ENCODE results near the gene TNMD. TPM values are rescaled to one million over a fixed set of nuclear protein-coding genes. Genes with fewer than 3 reads are reported as not detected.

The TNMD gene
- total and polyA plus RNA-seq, 2 donors (not counting 3 experiments of a cell fraction or from before 2014, with no cell fraction given) = not detected

GRCh38 chrX:100643212-100643611, 58.5 kb downstream of the TNMD start:
- dilution Hi-C loops (cut with MboI; ENCODE audit: extremely low pct_ligation_motif_present, low sequenced_read_pairs) (no loop called here), intact Hi-C loops (cut with micrococcal nuclease) (loop anchor here (5.0 kb wide), 1 partner anchor 749 kb away; the partner anchor contains the start of gene RPL36A)
- TF ChIP-seq POLR2AphosphoS5 (IDR thresholded peaks at IDR 0.05; ENCODE audit: insufficient read depth, low read depth, low read length) (no peak), FOS (IDR thresholded peaks at IDR 0.05; ENCODE audit: borderline replicate concordance, insufficient read depth, low read length) (no peak), JUN (IDR thresholded peaks at IDR 0.05; ENCODE audit: borderline replicate concordance, insufficient read depth, insufficient read length, low read depth) (no peak), POLR2A (IDR thresholded peaks at IDR 0.05; ENCODE audit: low read depth, low read length) (no peak), GATA2 (IDR thresholded peaks at IDR 0.05; ENCODE audit: insufficient read depth, insufficient read length, low read depth, low read length) (no peak), MYC (IDR thresholded peaks at IDR 0.05; ENCODE audit: low read depth, low read length) (no peak), EZH2 (IDR thresholded peaks at IDR 0.05; ENCODE audit: borderline replicate concordance, low read depth, low read length, severe bottlenecking) (no peak)
- TF ChIP-seq, protein P1, sequence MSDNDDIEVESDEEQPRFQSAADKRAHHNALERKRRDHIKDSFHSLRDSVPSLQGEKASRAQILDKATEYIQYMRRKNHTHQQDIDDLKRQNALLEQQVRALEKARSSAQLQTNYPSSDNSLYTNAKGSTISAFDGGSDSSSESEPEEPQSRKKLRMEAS (IDR thresholded peaks at IDR 0.05; ENCODE audit: insufficient read depth, insufficient read length) = no peak
- TF ChIP-seq, protein P2, sequence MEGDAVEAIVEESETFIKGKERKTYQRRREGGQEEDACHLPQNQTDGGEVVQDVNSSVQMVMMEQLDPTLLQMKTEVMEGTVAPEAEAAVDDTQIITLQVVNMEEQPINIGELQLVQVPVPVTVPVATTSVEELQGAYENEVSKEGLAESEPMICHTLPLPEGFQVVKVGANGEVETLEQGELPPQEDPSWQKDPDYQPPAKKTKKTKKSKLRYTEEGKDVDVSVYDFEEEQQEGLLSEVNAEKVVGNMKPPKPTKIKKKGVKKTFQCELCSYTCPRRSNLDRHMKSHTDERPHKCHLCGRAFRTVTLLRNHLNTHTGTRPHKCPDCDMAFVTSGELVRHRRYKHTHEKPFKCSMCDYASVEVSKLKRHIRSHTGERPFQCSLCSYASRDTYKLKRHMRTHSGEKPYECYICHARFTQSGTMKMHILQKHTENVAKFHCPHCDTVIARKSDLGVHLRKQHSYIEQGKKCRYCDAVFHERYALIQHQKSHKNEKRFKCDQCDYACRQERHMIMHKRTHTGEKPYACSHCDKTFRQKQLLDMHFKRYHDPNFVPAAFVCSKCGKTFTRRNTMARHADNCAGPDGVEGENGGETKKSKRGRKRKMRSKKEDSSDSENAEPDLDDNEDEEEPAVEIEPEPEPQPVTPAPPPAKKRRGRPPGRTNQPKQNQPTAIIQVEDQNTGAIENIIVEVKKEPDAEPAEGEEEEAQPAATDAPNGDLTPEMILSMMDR (IDR thresholded peaks at IDR 0.05; ENCODE audit: extremely low read depth in 1 of 2, insufficient read depth in 1 of 2, low read depth in 1 of 2, low read length in 2 of 2) = no peak
- CTCF ChIA-PET = interaction anchor here (0.6 to 1.6 kb wide), 3 partner anchors 28 to 519 kb away, joined by 3 to 5 read pairs (median 4); no protein-coding TSS in a partner anchor
- Histone ChIP-seq H3K27me3 (ENCODE audit: control insufficient read depth in 2 of 2, insufficient read depth in 2 of 2, low read length in 2 of 2) (no peaks in the 10 kb centered on the region), H4K20me1 (replicated peaks; ENCODE audit: control insufficient read depth, extremely low read depth, insufficient read depth, low read length) (no peaks in the 10 kb centered on the region), H3K36me3 (ENCODE audit: control insufficient read depth in 2 of 2, extremely low read depth in 1 of 2, insufficient read depth in 2 of 2, low read length in 2 of 2) (no peaks in the 10 kb centered on the region), H3K4me1 (ENCODE audit: control insufficient read depth, extremely low read depth, insufficient read depth, low read length) (peaks cover 43% of the 10 kb centered on the region), H3K9ac (replicated peaks; ENCODE audit: extremely low read depth, insufficient read depth, low read length) (peak overlapping the region; percentile 87), H3K9me3 (replicated peaks; ENCODE audit: control insufficient read depth, insufficient read depth, low read length) (no peaks in the 10 kb centered on the region), H3K9me1 (replicated peaks; ENCODE audit: control insufficient read depth, extremely low read depth, insufficient read depth, low read length) (no peaks in the 10 kb centered on the region), H3K79me2 (ENCODE audit: control insufficient read depth, insufficient read depth, low read length) (peaks cover 41% of the 10 kb centered on the region), H3K27ac (ENCODE audit: insufficient read depth, low read depth, low read length) (peak overlapping the region; percentile 99), H3K4me2 (ENCODE audit: insufficient read depth, low read length) (peak overlapping the region; percentile 50), H3K4me3 (replicated peaks in 1 of 3; ENCODE audit: insufficient read depth in 1 of 3, low read depth in 1 of 3, low read length in 3 of 3) (no peak overlapping the region), H2AFZ (ENCODE audit: low read depth, low read length) (peak overlapping the region; percentile 23)
- no TSS peak for BruUV-seq (replicated peaks)
- DNase-seq (ENCODE audit: low read depth, low spot score) = no peak
- POLR2A ChIA-PET = no interaction called here
- no peak for FAIRE-seq
